Neural crest cell (in vitro differentiated cells): Measurements from ENCODE around the gene PHKG2. TPM values are rescaled to one million over a fixed set of nuclear protein-coding genes. Genes with fewer than 3 reads are reported as not detected.
"Not testable (repeated sequence)": the region's sequence is repeated elsewhere in the genome, so short reads cannot be mapped to it uniquely, and the experiment has no call there.

Source experiments
- DNase-seq: peaks from one replicate; pipeline ENCODE4 v3.0.0; 2021; ENCODE audit warnings: low read depth, mixed read lengths, low spot score
- H3K27ac Mint-ChIP-seq: one replicate; pipeline ENCODE4 v1.8.0; 2021; ENCODE audit warnings: mild to moderate bottlenecking, mixed read lengths; ENCODE audit not compliant: unreplicated experiment
- H3K27me3 Mint-ChIP-seq: 2 replicates; pipeline ENCODE4 v1.8.0; 2021; ENCODE audit warnings: low read depth, mild to moderate bottlenecking, mixed read lengths
- H3K36me3 Mint-ChIP-seq: 2 replicates; pipeline ENCODE4 v1.8.0; 2021; ENCODE audit warnings: low read depth, mild to moderate bottlenecking, mixed read lengths
- H3K4me1 Mint-ChIP-seq: 2 replicates; pipeline ENCODE4 v1.8.0; 2021; ENCODE audit warnings: mixed read lengths
- H3K4me3 Mint-ChIP-seq: one replicate; pipeline ENCODE4 v1.8.0; 2021; ENCODE audit warnings: mild to moderate bottlenecking, mixed read lengths
- H3K9me3 Mint-ChIP-seq: 2 replicates; pipeline ENCODE4 v1.8.0; 2021; ENCODE audit warnings: mixed read lengths
- CTCF ChIP-seq: fragments of 200-600 bp; sonication (generic); conservative IDR thresholded peaks from 2 replicates; pipeline ENCODE4 v1.5.0; 2021; ENCODE audit warnings: antibody characterized with exemption, mild to moderate bottlenecking
- total RNA-seq: library from RNA; stranded (reverse); gene quantifications from 2 replicates; pipeline ENCODE4 v1.2.1, GENCODE V29; 2021

The PHKG2 gene
- total RNA-seq, 1 donor from 2014 or later, result 39.2 TPM

GRCh38 chr16:30700971-30701370 is 47.3 kb upstream of the PHKG2 start:
- peaks cover 5% of the 10 kb centered on the region for H3K27me3 Mint-ChIP-seq
- H3K27ac Mint-ChIP-seq, result peak overlapping the region; percentile 83
- DNase-seq, result no peak
- peaks cover 13% of the 10 kb centered on the region for H3K36me3 Mint-ChIP-seq
- H3K9me3 Mint-ChIP-seq, result no peaks in the 10 kb centered on the region
- TF ChIP-seq CTCF, result no peak
- H3K4me3 Mint-ChIP-seq, result peak overlapping the region; percentile 77
- peaks cover 30% of the 10 kb centered on the region for H3K4me1 Mint-ChIP-seq

GRCh38 chr16:30703071-30703470 is 45.2 kb upstream of the PHKG2 start:
- H3K9me3 Mint-ChIP-seq, H3K27me3 Mint-ChIP-seq, DNase-seq, H3K27ac Mint-ChIP-seq: not testable (repeated sequence)
- Mint-ChIP-seq H3K4me1 (peaks cover 19% of the 10 kb centered on the region), H3K4me3 (peak overlapping the region; percentile 76), H3K36me3 (peaks cover 26% of the 10 kb centered on the region)

- no peak for TF ChIP-seq CTCF
- H3K27ac Mint-ChIP-seq, result no peak overlapping the region
- H3K9me3 Mint-ChIP-seq, result no peaks in the 10 kb centered on the region
- peaks cover 17% of the 10 kb centered on the region for H3K4me1 Mint-ChIP-seq
- H3K4me3 Mint-ChIP-seq, result no peak overlapping the region
- no peak for DNase-seq
- H3K27me3 Mint-ChIP-seq, result peaks cover 2% of the 10 kb centered on the region
- peaks cover 26% of the 10 kb centered on the region for H3K36me3 Mint-ChIP-seq
Measured at GRCh38 chr16:30703971-30704370, 44.3 kb upstream of the PHKG2 start.

GRCh38 chr16:30706046-30706445 is 42.2 kb upstream of the PHKG2 start:
- H3K36me3 Mint-ChIP-seq, result peaks cover 37% of the 10 kb centered on the region
- no peak for TF ChIP-seq CTCF
- no peaks in the 10 kb centered on the region for H3K27me3 Mint-ChIP-seq
- H3K27ac Mint-ChIP-seq, result no peak overlapping the region
- no peaks in the 10 kb centered on the region for H3K4me1 Mint-ChIP-seq
- no peaks in the 10 kb centered on the region for H3K9me3 Mint-ChIP-seq
- H3K4me3 Mint-ChIP-seq, result no peak overlapping the region
- DNase-seq, result no peak

GRCh38 chr16:30710971-30711370 is 37.3 kb upstream of the PHKG2 start:
- H3K27ac Mint-ChIP-seq, result no peak overlapping the region
- H3K4me3 Mint-ChIP-seq, result no peak overlapping the region
- H3K27me3 Mint-ChIP-seq, result no peaks in the 10 kb centered on the region
- H3K36me3 Mint-ChIP-seq, result peaks cover 55% of the 10 kb centered on the region
- no peak for TF ChIP-seq CTCF
- no peak for DNase-seq
- no peaks in the 10 kb centered on the region for H3K4me1 Mint-ChIP-seq
- no peaks in the 10 kb centered on the region for H3K9me3 Mint-ChIP-seq

GRCh38 chr16:30711712-30712111 is 36.5 kb upstream of the PHKG2 start:
- H3K4me1 Mint-ChIP-seq, result no peaks in the 10 kb centered on the region
- no peak for TF ChIP-seq CTCF
- H3K4me3 Mint-ChIP-seq, result no peak overlapping the region
- peaks cover 61% of the 10 kb centered on the region for H3K36me3 Mint-ChIP-seq
- H3K27ac Mint-ChIP-seq, result no peak overlapping the region
- DNase-seq, result no peak
- no peaks in the 10 kb centered on the region for H3K27me3 Mint-ChIP-seq
- no peaks in the 10 kb centered on the region for H3K9me3 Mint-ChIP-seq
